Frontal cortex (tissue), 4 donors: ENCODE data around the gene STAB1. TPM values are rescaled to one million over a fixed set of nuclear protein-coding genes. Genes with fewer than 3 reads are reported as not detected.

Experiments used
- DNase-seq, 2 donors: peaks; one replicate each; pipeline ENCODE4 v3.0.0; 2012; ENCODE audit warnings: low spot score in 2 of 2
- FAIRE-seq: peaks from 2 replicates; lab custom pipeline; 2012; peaks lifted over from hg19 to GRCh38; lab: Jason Lieb, UNC
- total RNA-seq: library from RNA; depleted of rRNA; stranded (reverse); fragments of >200 nt; gene quantifications from one replicate; pipeline ENCODE4 v1.2.3, GENCODE V29; 2014
- donor health status: control.
- donor health status: control.
- donor health status: control.

Gene STAB1
- 13.9 TPM for total RNA-seq

- no peak for DNase-seq
- FAIRE-seq, result no peak
Observed at GRCh38 chr3:52494886-52495495, at the start of gene STAB1. STAB1 (plus strand) TSS chr3:52495338; CDS start chr3:52495414, 76 bp downstream.

- FAIRE-seq, result no peak
- DNase-seq, result no peak
Observed at GRCh38 chr3:52446042-52446441, 49.1 kb upstream of the STAB1 start.

- no peak for FAIRE-seq
- peak; percentile 58 to 76 for DNase-seq
Observed at GRCh38 chr3:52446631-52447511, 48.3 kb upstream of the STAB1 start.

- DNase-seq, result no peak
- FAIRE-seq, result no peak
Observed at GRCh38 chr3:52447512-52448355, 47.4 kb upstream of the STAB1 start.

GRCh38 chr3:52450489-52451236 lies 44.5 kb upstream of the STAB1 start:
- no peak for DNase-seq
- FAIRE-seq, result no peak

- no peak for DNase-seq
- FAIRE-seq, result no peak
Observed at GRCh38 chr3:52451237-52452083, 43.7 kb upstream of the STAB1 start.

- no peak for DNase-seq
- no peak for FAIRE-seq
Observed at GRCh38 chr3:52452126-52452525, 43.0 kb upstream of the STAB1 start.

GRCh38 chr3:52452570-52453221 lies 42.4 kb upstream of the STAB1 start:
- no peak for FAIRE-seq
- DNase-seq, result no peak

- no peak for DNase-seq
- no peak for FAIRE-seq
Observed at GRCh38 chr3:52453496-52454249, 41.5 kb upstream of the STAB1 start, which contains the start of gene TNNC1. TNNC1 (minus strand) TSS chr3:52454041; CDS start chr3:52454015, 26 bp downstream.

GRCh38 chr3:52454250-52454937 lies 40.7 kb upstream of the STAB1 start:
- FAIRE-seq (no peak), DNase-seq (peak in 1 of 2 donors; percentile 41)

GRCh38 chr3:52454938-52455282 lies 40.2 kb upstream of the STAB1 start:
- DNase-seq, result peak in 1 of 2 donors; percentile 42
- FAIRE-seq, result no peak

GRCh38 chr3:52455283-52456168 lies 39.6 kb upstream of the STAB1 start, which contains the start of gene NISCH:
NISCH (plus strand) TSS chr3:52455604; CDS start chr3:52455642, 38 bp downstream.
- peak; percentile 93 to 95 for DNase-seq
- no peak for FAIRE-seq

GRCh38 chr3:52456169-52456799 lies 38.9 kb upstream of the STAB1 start:
- DNase-seq (peak; percentile 44 to 45), FAIRE-seq (no peak)

GRCh38 chr3:52456800-52457183 lies 38.3 kb upstream of the STAB1 start:
- no peak for DNase-seq
- no peak for FAIRE-seq

- FAIRE-seq, result no peak
- DNase-seq, result no peak
Observed at GRCh38 chr3:52458031-52458760, 36.9 kb upstream of the STAB1 start.
